Memory B cell (primary cell): ENCODE data around the gene RPN1.
A peak's percentile ranks its signal among the peaks of the same experiment; 100 is the strongest.

ENCODE experiments used
- ATAC-seq: fragments of 150-1000 bp; cut with Tn5 transposase; 2 replicates; pipeline ENCODE4 v1.10.0; 2021; ENCODE audit warnings: low read depth, mild to moderate bottlenecking, moderate library complexity
- DNase-seq, 2 donors: peaks; one replicate each; pipeline ENCODE4 v3.0.0; 2022; ENCODE audit warnings: low spot score in 2 of 2
- H3K27ac Mint-ChIP-seq: one replicate; pipeline ENCODE4 v1.8.0; 2022; ENCODE audit warnings: mild to moderate bottlenecking, moderate library complexity, mixed read lengths
- H3K27me3 Mint-ChIP-seq: one replicate; pipeline ENCODE4 v1.8.0; 2022; ENCODE audit warnings: mixed read lengths
- H3K36me3 Mint-ChIP-seq: one replicate; pipeline ENCODE4 v1.8.0; 2022; ENCODE audit warnings: mild to moderate bottlenecking, mixed read lengths
- H3K4me1 Mint-ChIP-seq: one replicate; pipeline ENCODE4 v1.8.0; 2022; ENCODE audit warnings: mixed read lengths
- H3K4me3 Mint-ChIP-seq: one replicate; pipeline ENCODE4 v1.8.0; 2022; ENCODE audit warnings: mild to moderate bottlenecking, moderate library complexity, mixed read lengths
- H3K9me3 Mint-ChIP-seq: one replicate; pipeline ENCODE4 v1.8.0; 2022; ENCODE audit warnings: mixed read lengths

The RPN1 gene

GRCh38 chr3:128625409-128625945, 25.1 kb downstream of the RPN1 start:
- H3K27ac Mint-ChIP-seq, result no peak overlapping the region
- DNase-seq (no peak), ATAC-seq (no peak)
- no peak overlapping the region for H3K4me3 Mint-ChIP-seq
- peaks cover 43% of the 10 kb centered on the region for H3K36me3 Mint-ChIP-seq
- H3K9me3 Mint-ChIP-seq, result no peaks in the 10 kb centered on the region
- peaks cover 19% of the 10 kb centered on the region for H3K4me1 Mint-ChIP-seq
- H3K27me3 Mint-ChIP-seq, result no peaks in the 10 kb centered on the region

GRCh38 chr3:128624526-128625138, 26.0 kb downstream of the RPN1 start:
- Mint-ChIP-seq H3K27me3 (no peaks in the 10 kb centered on the region), H3K4me1 (peaks cover 19% of the 10 kb centered on the region), H3K4me3 (no peak overlapping the region), H3K9me3 (no peaks in the 10 kb centered on the region), H3K27ac (peak overlapping the region; percentile 71), H3K36me3 (peaks cover 38% of the 10 kb centered on the region)
- no peak for DNase-seq
- no peak for ATAC-seq

- H3K27ac Mint-ChIP-seq, result peak overlapping the region; percentile 38
Measured at GRCh38 chr3:128623762-128624176, 26.8 kb downstream of the RPN1 start.

GRCh38 chr3:128621931-128622330, 28.7 kb downstream of the RPN1 start:
- peak overlapping the region; percentile 41 for H3K27ac Mint-ChIP-seq
- H3K4me3 Mint-ChIP-seq, result no peak overlapping the region
- no peak for ATAC-seq
- no peaks in the 10 kb centered on the region for H3K9me3 Mint-ChIP-seq
- peaks cover 33% of the 10 kb centered on the region for H3K36me3 Mint-ChIP-seq
- H3K27me3 Mint-ChIP-seq, result no peaks in the 10 kb centered on the region
- no peak for DNase-seq
- peaks cover 31% of the 10 kb centered on the region for H3K4me1 Mint-ChIP-seq

More at GRCh38 chr3:128623762-128624176, 26.8 kb downstream of the RPN1 start:
- no peaks in the 10 kb centered on the region for H3K9me3 Mint-ChIP-seq
- H3K4me3 Mint-ChIP-seq, result no peak overlapping the region
- ATAC-seq (peak; percentile 67), DNase-seq (no peak)
- peaks cover 28% of the 10 kb centered on the region for H3K4me1 Mint-ChIP-seq
- H3K36me3 Mint-ChIP-seq, result peaks cover 37% of the 10 kb centered on the region
- H3K27me3 Mint-ChIP-seq, result no peaks in the 10 kb centered on the region

GRCh38 chr3:128621234-128621633, 29.4 kb downstream of the RPN1 start:
- Mint-ChIP-seq H3K4me1 (peaks cover 31% of the 10 kb centered on the region), H3K36me3 (peaks cover 28% of the 10 kb centered on the region), H3K27ac (peak overlapping the region; percentile 76), H3K4me3 (no peak overlapping the region), H3K9me3 (no peaks in the 10 kb centered on the region), H3K27me3 (no peaks in the 10 kb centered on the region)
- DNase-seq (no peak), ATAC-seq (no peak)

- ATAC-seq, result no peak
- Mint-ChIP-seq H3K4me3 (no peak overlapping the region), H3K36me3 (peaks cover 22% of the 10 kb centered on the region), H3K4me1 (peaks cover 30% of the 10 kb centered on the region), H3K9me3 (no peaks in the 10 kb centered on the region), H3K27ac (peak overlapping the region; percentile 76), H3K27me3 (no peaks in the 10 kb centered on the region)
- no peak for DNase-seq
Measured at GRCh38 chr3:128620268-128620691, 30.3 kb downstream of the RPN1 start.

GRCh38 chr3:128619146-128619890, 31.3 kb downstream of the RPN1 start:
- Mint-ChIP-seq H3K9me3 (no peaks in the 10 kb centered on the region), H3K4me1 (peaks cover 23% of the 10 kb centered on the region), H3K36me3 (peaks cover 15% of the 10 kb centered on the region), H3K27me3 (no peaks in the 10 kb centered on the region), H3K27ac (peak overlapping the region; percentile 94), H3K4me3 (peak overlapping the region; percentile 96)
- no peak for ATAC-seq
- no peak for DNase-seq

- Mint-ChIP-seq H3K9me3 (no peaks in the 10 kb centered on the region), H3K27me3 (no peaks in the 10 kb centered on the region), H3K4me3 (peak overlapping the region; percentile 96), H3K4me1 (peaks cover 19% of the 10 kb centered on the region), H3K27ac (peak overlapping the region; percentile 94), H3K36me3 (peaks cover 11% of the 10 kb centered on the region)
- DNase-seq, result no peak
- no peak for ATAC-seq
Measured at GRCh38 chr3:128618398-128618726, 32.3 kb downstream of the RPN1 start.

- peak; percentile 99 for DNase-seq
- peak overlapping the region; percentile 96 for H3K4me3 Mint-ChIP-seq
- peak overlapping the region; percentile 94 for H3K27ac Mint-ChIP-seq
- peaks cover 11% of the 10 kb centered on the region for H3K36me3 Mint-ChIP-seq
- peak; percentile 91 for ATAC-seq
- no peaks in the 10 kb centered on the region for H3K27me3 Mint-ChIP-seq
- no peaks in the 10 kb centered on the region for H3K9me3 Mint-ChIP-seq
- H3K4me1 Mint-ChIP-seq, result peaks cover 19% of the 10 kb centered on the region
Measured at GRCh38 chr3:128617557-128618397, 32.8 kb downstream of the RPN1 start.

GRCh38 chr3:128617270-128617556, 33.4 kb downstream of the RPN1 start:
- H3K36me3 Mint-ChIP-seq, result peaks cover 11% of the 10 kb centered on the region
- H3K27ac Mint-ChIP-seq, result peak overlapping the region; percentile 94
- DNase-seq, result no peak
- peaks cover 19% of the 10 kb centered on the region for H3K4me1 Mint-ChIP-seq
- no peaks in the 10 kb centered on the region for H3K9me3 Mint-ChIP-seq
- H3K27me3 Mint-ChIP-seq, result no peaks in the 10 kb centered on the region
- H3K4me3 Mint-ChIP-seq, result peak overlapping the region; percentile 96
- peak; percentile 18 for ATAC-seq

GRCh38 chr3:128616516-128617269, 33.9 kb downstream of the RPN1 start:
- Mint-ChIP-seq H3K27ac (no peak overlapping the region), H3K9me3 (no peaks in the 10 kb centered on the region), H3K36me3 (peaks cover 9% of the 10 kb centered on the region), H3K4me1 (peaks cover 19% of the 10 kb centered on the region), H3K4me3 (peak overlapping the region; percentile 96), H3K27me3 (no peaks in the 10 kb centered on the region)
- no peak for ATAC-seq
- DNase-seq, result no peak

- no peaks in the 10 kb centered on the region for H3K9me3 Mint-ChIP-seq
- no peak for DNase-seq
- peaks cover 9% of the 10 kb centered on the region for H3K4me1 Mint-ChIP-seq
- ATAC-seq, result no peak
- no peak overlapping the region for H3K4me3 Mint-ChIP-seq
- H3K27ac Mint-ChIP-seq, result no peak overlapping the region
- no peaks in the 10 kb centered on the region for H3K27me3 Mint-ChIP-seq
- H3K36me3 Mint-ChIP-seq, result peaks cover 2% of the 10 kb centered on the region
Measured at GRCh38 chr3:128614076-128614475, 36.5 kb downstream of the RPN1 start.

- no peak overlapping the region for H3K27ac Mint-ChIP-seq
- peaks cover 1% of the 10 kb centered on the region for H3K4me1 Mint-ChIP-seq
- no peak for ATAC-seq
- H3K36me3 Mint-ChIP-seq, result no peaks in the 10 kb centered on the region
- no peaks in the 10 kb centered on the region for H3K9me3 Mint-ChIP-seq
- DNase-seq, result no peak
- H3K4me3 Mint-ChIP-seq, result no peak overlapping the region
- no peaks in the 10 kb centered on the region for H3K27me3 Mint-ChIP-seq
Measured at GRCh38 chr3:128613083-128613829, 37.4 kb downstream of the RPN1 start.
